WI38 (cell line): ENCODE results near the gene TNNT3.
"Not testable (repeated sequence)": the region's sequence is repeated elsewhere in the genome, so short reads cannot be mapped to it uniquely, and the experiment has no call there.

Experiments
- H3K4me3 ChIP-seq: 2 replicates; pipeline ENCODE4 v1.5.1; 2011; ENCODE audit warnings: low read depth, mild to moderate bottlenecking, control low read depth, low read length
- TF ChIP-seq, protein P1 (sequence below): IDR thresholded peaks from 2 replicates; pipeline ENCODE4 v1.5.1; 2012; ENCODE audit warnings: low read depth, mild to moderate bottlenecking, control low read depth, low read length

The TNNT3 gene

DNA sequence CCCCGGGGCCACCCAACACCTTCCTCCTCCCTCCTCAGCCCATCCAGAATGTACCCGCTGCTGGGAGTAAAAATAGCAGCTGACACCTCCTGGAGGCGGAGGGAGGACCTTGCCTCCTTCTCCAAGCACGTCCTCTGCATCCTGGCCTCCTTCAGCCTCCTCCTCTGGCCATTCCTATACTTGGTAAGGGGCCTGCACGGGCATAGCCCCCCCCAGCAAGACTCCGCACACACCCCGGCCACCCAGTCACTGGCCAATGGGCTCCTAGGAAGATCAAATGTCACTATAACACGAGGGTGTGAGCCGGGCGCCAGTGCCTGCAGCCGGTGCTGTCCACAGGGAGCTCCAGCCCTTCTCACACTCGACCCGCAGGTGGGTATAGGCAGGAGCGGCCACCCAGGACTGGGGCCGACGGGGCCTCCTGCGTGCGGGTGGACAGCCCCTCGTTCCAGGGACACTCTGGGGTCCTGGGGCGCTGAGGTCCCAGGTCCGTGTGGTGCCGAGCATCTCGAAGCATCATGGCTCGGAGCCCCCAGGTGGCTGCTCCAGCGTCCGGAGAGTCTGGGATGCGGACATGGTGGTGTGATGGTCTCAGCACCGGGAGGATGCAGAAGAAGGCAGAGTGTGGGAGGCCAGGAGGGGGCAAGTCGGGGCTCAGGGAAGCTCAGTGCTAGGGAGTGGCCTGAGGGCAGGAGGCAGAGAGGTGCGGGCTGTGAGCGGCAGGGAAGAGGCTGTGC, at the start of gene TNNT3:
Gene TNNT3 (plus strand): TSS at position 313 of the 737 bp plus-strand sequence. CDS start 3,172 bp downstream, outside the sequence.
- TF ChIP-seq, protein P1, sequence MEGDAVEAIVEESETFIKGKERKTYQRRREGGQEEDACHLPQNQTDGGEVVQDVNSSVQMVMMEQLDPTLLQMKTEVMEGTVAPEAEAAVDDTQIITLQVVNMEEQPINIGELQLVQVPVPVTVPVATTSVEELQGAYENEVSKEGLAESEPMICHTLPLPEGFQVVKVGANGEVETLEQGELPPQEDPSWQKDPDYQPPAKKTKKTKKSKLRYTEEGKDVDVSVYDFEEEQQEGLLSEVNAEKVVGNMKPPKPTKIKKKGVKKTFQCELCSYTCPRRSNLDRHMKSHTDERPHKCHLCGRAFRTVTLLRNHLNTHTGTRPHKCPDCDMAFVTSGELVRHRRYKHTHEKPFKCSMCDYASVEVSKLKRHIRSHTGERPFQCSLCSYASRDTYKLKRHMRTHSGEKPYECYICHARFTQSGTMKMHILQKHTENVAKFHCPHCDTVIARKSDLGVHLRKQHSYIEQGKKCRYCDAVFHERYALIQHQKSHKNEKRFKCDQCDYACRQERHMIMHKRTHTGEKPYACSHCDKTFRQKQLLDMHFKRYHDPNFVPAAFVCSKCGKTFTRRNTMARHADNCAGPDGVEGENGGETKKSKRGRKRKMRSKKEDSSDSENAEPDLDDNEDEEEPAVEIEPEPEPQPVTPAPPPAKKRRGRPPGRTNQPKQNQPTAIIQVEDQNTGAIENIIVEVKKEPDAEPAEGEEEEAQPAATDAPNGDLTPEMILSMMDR: no peak
- no peak within 1 kb of the TSS for H3K4me3 ChIP-seq

DNA sequence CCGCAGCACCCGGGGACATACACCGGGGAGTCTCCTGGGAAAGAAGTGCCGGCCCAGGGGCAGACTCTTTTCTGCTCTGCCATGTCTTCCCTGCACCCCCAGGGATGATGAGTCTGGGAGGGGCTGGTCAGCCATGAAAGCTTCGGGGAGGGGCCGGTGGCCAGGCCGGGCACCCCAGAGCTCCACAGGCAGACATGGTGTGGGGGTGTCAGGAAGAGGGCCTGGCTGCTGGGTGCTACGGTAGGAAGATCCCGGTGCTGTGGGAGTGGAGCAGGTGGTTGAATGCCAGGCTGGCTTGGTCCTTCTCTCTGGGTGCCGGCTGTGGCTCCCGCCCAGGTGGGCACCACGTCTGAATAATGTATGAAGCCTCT, 49.2 kb upstream of the TNNT3 start:
- TF ChIP-seq, protein P1: no peak
- no peak overlapping the region for H3K4me3 ChIP-seq

GRCh38 chr11:1870721-1871466, 48.6 kb upstream of the TNNT3 start:
- TF ChIP-seq, protein P1: no peak
- no peak overlapping the region for H3K4me3 ChIP-seq

DNA sequence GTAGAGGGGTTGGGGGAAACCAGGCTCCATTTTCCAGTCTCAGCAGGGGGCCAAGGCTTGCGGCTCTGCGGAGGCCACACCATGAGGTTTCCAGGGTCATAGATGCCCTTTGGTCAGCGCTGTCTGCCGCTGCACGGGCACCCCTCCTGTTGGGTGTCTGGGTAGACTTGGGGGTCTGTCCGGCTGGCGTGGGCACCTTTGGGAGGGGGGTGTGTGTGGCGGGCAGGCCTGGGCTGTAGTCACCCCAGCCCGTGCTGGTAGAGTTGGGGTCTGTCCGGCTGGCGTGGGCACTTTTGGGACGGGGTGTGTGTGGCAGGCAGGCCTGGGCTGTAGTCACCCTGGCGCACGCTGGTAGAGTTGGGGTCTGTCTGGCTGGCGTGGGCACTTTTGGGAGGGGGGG, 48.0 kb upstream of the TNNT3 start:
- H3K4me3 ChIP-seq: no peak overlapping the region
- TF ChIP-seq, protein P1: no peak

DNA sequence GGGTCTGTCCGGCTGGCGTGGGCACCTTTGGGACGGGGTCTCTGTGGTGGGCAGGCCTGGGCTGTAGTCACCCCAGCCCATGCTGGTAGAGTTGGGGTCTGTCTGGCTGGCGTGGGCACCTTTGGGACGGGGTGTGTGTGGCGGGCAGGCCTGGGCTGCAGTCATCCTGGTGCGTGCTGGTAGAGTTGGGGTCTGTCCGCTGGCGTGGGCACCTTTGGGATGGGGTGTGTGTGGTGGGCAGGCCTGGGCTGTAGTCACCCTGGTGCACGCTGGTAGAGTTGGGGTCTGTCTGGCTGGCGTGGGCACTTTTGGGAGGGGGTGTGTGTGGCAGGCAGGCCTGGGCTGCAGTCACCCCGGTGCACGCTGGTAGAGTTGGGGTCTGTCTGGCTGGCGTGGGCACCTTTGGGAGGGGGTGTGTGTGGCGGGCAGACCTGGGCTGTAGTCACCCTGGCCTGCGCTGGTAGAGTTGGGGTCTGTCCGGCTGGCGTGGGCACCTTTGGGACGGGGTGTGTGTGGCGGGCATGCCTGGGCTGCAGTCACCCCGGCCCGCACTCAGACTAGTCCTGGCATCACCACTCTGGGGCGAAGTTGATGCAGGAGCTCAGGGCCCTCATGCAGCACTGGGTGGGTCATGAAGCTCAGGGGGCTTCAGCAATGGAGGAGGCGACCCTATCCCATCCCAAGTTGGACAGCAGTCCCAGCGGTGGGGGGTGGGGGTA, 47.1 kb upstream of the TNNT3 start:
- TF ChIP-seq, protein P1: no peak
- H3K4me3 ChIP-seq: no peak overlapping the region

GRCh38 chr11:1873048-1873812, 46.3 kb upstream of the TNNT3 start:
- TF ChIP-seq, protein P1: no peak
- no peak overlapping the region for H3K4me3 ChIP-seq

GRCh38 chr11:1873813-1874150, 45.7 kb upstream of the TNNT3 start:
- H3K4me3 ChIP-seq: not testable (repeated sequence)

GRCh38 chr11:1874441-1875092, 44.9 kb upstream of the TNNT3 start:
- not testable (repeated sequence) for H3K4me3 ChIP-seq
